GM21381 (cell line): ENCODE results near the gene CDV3.

Experiments
- ATAC-seq: cut with Tn5 transposase; IDR thresholded peaks from one replicate; pipeline ENCODE4 v1.9.1; 2021; ENCODE audit warnings: mild to moderate bottlenecking, moderate library complexity; ENCODE audit not compliant: unreplicated experiment

CDV3 gene

DNA sequence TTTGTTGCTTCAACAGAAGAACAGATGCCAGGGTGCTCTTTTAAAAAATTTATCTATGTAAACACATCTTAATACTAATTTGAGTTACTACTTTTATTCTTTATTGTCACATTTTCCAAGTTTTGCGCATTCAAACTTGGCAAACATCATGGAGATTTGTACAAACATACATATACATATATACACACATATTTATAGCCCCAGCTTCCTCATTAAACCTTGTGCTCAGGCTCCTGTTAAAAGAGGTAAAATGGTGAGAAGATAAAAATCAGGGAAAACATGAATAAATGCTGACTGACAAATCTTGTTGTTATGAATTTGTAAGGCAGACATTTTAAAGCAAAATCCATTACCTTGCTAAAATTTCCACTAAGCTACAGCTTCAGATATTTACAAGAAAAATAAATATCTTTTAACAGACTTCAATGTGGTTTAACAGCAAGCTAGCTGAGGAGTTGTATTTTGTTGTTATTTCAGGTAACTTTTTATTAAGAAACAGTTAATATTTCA is 27.1 kb downstream of the CDV3 start:
- ATAC-seq: no peak

DNA sequence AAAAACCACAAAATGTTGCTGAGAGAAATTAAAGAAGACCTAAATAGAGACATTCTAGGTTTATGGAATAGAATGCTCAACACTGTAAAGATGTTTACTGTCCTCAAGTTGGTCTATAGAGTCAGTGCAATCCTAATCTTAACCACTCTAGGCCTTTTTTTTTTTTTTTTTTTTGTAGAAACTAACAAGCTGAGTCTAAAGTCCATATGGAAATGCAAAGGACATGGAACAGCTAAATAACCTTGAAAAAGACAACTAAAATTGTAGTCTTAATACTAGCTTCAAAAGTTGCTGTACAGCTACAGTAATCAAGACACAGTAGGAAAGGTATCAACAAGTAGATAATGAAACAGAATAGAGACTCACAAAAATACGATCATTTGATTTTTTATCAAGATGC is 32.9 kb downstream of the CDV3 start:
- no peak for ATAC-seq

- no peak for ATAC-seq
These were observed 33.4 kb downstream of the CDV3 start for GRCh38 chr3:133606902-133607301.

GRCh38 chr3:133607816-133608215 is 34.3 kb downstream of the CDV3 start:
- ATAC-seq: no peak

DNA sequence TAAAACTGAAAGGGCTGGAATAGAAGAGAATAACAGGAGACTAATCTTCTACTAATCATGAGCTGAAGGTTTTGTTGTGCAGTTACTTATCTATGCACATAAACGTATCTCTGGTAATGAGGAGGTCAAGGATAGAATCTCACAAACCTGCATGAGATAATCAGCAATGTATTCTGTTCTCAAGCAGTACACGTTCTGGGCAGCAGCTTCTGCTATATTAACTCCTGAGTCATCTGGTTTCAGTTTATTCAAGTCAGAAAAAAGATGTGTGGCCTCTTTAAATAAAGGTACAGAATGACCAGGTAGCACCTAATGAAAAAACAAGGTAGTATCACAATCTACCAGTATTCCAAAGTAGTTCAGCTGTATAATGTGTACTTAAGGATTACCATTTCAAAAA is 34.9 kb downstream of the CDV3 start:
- ATAC-seq: no peak

DNA sequence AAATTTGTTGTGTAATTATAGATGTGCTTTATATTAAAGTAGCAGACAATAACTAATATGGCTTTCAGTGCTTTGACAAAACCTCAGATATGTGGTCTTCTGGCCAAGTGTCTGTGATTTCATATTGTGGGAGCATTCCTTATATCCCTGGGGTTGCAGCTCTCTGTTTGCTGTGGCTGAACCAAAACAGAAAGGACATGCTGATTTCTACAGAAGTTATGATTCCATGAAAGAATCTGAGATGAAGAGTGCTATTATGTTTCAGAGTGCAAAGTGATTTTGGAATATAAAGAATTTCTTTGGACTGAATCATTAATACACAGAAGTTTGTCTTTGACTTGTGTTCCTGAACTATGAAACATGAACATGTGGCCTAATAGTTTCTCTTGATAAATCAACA is 36.5 kb downstream of the CDV3 start:
- ATAC-seq: no peak

GRCh38 chr3:133611534-133611933 is 38.0 kb downstream of the CDV3 start:
- no peak for ATAC-seq

GRCh38 chr3:133620066-133620784 is 46.7 kb downstream of the CDV3 start:
- peak; percentile 98 for ATAC-seq

- no peak for ATAC-seq
These were observed 54.3 kb downstream of the CDV3 start for GRCh38 chr3:133627789-133628188.

DNA sequence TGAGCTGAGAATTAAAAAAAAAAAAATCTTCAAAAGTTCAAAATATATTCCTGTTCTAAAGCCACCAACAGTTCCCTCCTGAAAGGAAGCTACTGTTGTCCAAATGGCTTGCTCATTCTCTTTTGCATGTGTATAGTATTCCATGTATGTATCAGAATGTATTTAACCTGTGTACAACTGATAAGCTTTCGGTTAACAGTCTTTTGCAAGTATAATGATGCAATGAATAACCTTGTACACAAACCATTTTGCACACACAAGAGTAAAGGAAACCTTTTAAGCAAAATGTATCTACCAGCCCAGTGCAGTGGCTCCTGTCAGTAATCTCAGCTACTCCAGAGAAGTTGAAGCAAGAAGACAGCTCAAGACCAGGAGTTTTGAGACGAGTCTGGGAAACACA is 55.7 kb downstream of the CDV3 start:
- no peak for ATAC-seq

DNA sequence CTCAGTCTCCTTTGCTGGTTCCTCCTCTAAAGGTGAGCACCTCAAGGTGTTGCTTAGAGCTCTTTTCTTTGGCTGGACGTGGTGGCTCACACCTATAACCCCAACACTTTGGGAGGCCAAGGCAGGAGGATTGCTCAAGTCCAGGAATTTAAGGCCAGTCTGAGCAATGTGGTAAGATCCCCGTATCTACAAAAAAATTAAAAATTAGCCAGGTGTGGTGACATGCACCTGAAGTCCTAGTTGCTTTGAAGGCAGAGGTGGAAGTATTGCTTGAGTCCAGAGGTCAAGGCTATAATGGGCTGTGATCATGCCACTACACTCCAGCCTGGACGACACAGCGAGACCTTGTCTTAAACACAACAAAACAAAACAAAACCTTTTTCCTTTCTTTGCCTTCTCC is 60.0 kb downstream of the CDV3 start:
- no peak for ATAC-seq
